UCSD-AML1 (cell line): ENCODE data around the gene MDK.
A peak's percentile ranks its signal among the peaks of the same experiment; 100 is the strongest.
"Not testable (repeated sequence)": the region's sequence is repeated elsewhere in the genome, so short reads cannot be mapped to it uniquely, and the experiment has no call there.

ENCODE experiments used
- DNase-seq: peaks from one replicate; lab custom pipeline; 2025; ENCODE audit not compliant: unreplicated experiment; lab: John Stamatoyannopoulos, UW

The MDK gene

DNA sequence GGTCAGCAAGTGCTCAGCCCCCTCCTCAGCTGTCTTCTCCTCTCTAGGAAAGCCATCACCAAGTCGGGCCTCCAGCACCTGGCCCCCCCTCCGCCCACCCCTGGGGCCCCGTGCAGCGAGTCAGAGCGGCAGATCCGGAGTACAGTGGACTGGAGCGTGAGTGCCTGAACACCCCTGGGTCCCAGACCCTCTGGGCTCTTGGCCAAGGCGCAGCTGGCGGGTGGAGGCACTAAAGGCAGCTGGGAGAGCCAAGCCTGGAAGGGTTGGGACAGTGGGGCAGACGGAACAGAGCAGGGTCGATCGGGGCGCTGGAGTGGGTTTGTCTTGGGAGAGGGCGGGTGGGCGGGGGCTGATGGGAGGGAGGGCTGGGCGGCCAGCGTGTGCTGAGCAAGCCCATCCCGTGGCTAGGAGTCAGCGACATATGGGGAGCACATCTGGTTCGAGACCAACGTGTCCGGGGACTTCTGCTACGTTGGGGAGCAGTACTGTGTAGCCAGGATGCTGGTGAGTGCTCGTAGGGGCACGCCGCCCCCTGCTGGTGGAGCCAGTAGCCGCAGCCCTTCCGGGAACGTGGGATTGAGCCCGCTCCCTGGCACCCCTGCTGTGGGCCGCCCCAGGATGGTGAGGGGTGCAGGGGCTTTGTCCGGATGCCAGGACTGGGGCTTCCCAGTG, 14.1 kb upstream of the MDK start:
- peak; percentile 38 for DNase-seq

DNA sequence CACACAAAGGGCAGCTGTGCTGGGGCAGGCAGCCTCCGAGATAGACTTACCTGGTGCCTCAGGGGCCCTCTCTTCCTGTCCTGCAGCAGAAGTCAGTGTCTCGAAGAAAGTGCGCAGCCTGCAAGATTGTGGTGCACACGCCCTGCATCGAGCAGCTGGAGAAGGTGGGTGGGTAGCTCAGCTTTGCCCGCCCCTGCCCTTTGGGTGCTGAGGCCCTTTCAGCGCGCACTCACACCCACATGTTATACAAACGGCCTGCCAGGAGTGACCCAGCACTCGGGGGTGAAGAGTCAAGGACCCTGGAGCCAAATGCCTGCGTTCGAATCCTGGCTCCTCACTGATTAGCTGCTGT, 13.6 kb upstream of the MDK start:
- DNase-seq: no peak

DNA sequence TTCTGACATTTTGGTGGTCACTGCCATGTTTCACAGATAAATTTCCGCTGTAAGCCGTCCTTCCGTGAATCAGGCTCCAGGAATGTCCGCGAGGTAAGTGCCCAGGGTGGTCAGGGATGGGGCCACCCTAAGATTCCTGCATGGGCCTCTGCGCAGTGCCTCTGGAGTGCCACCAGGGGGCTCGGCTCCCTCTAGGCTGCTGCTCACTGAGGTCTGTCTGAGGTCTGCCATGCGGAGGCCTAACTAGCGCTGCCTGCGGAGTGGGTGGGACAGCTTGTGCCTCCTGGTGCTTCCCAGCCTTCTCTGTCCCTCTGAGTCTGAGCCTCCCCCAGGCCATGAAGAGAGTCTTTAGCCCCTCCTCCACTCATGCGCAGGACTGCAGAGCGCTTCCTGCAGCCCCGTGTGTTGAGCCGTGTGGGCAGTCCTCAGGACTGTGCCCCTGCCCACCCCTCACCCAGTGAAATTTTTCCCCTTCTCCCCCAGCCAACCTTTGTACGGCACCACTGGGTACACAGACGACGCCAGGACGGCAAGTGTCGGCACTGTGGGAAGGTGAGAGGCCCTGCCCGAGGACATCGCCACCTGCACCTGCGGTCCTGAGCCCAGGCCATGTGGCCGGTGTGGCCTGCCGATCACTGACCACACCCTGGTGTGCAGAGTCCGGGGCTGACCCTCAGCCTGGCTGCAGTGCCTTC, 11.9 kb upstream of the MDK start:
- peak; percentile 43 for DNase-seq

DNA sequence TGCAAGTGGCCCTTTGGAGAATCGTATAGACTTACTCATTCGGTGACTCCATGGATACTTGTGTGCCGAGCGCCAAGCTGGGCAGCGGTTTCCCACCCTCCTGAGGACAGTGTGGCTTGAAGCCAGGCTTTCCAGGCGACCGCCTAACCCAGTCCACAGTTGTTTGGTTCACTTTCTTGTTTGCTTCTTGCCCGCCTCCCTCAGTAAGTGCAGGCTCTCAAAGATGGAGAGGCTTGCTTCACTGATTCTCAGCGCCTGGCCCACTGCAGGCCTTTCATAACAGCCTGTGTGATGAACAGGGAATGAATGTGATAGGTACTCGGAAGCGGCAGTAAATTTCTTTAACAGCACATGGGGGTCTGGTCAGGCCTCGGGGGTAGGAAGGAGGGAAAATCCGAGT, 11.2 kb upstream of the MDK start:
- DNase-seq: no peak

DNA sequence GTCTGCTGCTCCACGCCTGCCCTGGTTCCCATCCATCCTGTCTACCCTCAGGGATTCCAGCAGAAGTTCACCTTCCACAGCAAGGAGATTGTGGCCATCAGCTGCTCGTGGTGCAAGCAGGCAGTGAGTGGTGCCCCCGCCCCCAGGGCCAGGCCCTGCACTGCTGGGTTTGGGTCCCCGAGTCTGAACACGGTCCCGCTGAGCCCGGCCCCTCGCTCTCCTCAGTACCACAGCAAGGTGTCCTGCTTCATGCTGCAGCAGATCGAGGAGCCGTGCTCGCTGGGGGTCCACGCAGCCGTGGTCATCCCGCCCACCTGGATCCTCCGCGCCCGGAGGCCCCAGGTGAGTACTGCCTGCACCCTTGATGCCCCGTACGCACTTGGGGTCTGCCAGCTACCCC, 10.2 kb upstream of the MDK start:
- not testable (repeated sequence) for DNase-seq

DNA sequence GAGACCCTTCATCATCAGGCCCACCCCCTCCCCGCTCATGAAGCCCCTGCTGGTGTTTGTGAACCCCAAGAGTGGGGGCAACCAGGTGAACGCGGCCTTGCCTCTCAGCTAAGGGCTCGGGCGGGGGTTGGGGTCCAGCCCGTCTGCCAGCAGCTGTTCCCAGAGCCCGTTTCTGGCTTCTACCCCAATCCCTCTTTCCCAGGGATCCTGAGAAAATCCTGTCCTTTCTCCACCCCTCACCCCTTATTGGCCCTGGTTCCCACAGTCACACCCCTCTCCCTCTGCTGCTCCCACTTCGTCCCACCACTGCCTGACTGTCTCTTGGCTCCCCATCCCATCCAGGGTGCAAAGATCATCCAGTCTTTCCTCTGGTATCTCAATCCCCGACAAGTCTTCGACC, 9.4 kb upstream of the MDK start:
- no peak for DNase-seq

DNA sequence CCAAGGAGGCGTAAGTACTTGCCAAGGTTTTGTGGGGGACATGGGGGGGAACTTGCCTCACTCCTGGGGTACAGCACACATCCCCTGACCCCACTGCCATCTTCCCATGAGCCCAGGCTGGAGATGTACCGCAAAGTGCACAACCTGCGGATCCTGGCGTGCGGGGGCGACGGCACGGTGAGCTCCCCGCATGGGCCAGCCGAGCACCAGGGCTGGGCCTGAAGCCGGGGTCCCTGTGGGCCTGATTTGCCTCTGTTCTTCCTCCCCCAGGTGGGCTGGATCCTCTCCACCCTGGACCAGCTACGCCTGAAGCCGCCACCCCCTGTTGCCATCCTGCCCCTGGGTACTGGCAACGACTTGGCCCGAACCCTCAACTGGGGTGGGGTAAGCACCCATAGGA, 9.0 kb upstream of the MDK start:
- not testable (repeated sequence) for DNase-seq

DNA sequence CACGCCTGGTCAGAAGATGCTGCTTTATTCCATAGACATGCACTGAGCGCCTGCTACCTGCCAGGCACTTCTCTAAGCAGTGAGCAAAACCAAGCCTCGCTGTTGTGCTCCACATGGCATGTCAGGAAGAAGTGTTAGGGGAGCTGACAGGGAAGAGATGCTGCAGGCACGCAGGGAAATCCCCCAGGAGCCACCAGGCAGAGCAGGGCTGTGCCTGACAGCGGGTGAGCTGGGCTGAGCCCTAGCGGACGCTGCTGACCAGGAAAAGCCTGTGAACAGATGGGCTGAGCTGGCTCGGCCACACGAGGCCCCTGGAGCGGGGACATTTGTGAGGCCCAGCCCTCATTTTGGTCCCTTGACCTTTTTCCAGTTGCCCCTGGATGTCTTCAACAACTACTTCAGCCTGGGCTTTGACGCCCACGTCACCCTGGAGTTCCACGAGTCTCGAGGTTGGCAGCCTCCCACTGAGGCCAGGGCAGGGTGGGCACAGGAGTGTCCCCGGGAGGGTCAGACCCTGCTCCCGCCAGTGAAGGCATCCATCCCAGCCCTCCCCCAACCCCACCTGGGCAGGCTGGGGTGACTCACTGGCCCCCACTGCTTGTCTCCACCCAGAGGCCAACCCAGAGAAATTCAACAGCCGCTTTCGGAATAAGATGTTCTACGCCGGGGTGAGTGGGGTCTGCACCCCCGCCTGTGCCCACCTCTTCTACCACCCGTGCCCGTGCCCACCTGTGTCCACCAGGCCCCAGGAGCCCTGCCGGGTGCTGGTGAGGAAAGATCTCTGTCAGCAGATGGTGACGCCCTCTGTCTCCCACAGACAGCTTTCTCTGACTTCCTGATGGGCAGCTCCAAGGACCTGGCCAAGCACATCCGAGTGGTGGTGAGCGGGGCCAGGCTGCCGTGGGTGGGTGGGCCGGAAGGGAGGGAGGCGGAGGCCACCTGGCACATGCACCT, 7.4 kb upstream of the MDK start:
- DNase-seq: no peak

DNA sequence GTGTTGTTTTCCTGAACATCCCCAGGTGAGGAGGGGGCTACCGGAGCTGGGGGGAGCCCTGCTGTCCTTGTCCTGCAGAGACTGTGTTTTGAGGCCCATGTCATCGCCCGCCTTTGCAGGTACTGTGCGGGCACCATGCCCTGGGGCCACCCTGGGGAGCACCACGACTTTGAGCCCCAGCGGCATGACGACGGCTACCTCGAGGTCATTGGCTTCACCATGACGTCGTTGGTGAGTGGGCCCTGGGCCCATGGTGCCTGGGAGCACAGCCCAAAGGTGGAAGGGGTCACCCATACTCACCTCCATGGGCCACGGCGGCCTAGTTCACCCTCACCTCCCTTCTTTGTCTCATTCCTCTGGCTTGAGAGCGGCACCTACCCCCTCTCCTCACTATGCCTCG, 6.7 kb upstream of the MDK start:
- no peak for DNase-seq

DNA sequence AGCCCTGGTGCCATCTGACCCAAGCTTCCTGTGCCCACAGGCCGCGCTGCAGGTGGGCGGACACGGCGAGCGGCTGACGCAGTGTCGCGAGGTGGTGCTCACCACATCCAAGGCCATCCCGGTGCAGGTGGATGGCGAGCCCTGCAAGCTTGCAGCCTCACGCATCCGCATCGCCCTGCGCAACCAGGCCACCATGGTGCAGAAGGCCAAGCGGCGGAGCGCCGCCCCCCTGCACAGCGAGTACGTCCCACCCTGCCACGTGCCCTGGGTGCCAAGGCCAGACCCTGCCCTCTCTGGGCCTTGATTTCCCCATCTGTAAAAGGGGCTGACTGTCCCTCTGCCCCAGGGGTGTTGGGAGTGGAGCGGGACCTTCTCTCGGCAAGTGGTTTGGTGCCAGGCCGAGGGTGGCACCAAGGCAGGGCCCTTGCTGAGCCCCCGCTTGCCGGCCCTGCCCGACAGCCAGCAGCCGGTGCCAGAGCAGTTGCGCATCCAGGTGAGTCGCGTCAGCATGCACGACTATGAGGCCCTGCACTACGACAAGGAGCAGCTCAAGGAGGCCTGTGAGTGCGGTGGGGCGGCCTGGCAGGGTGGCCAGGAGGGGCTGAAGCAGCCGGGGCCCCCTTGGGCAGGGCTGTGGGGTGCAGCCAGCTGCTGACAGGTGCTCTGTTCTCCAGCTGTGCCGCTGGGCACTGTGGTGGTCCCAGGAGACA, 5.9 kb upstream of the MDK start:
- no peak for DNase-seq

DNA sequence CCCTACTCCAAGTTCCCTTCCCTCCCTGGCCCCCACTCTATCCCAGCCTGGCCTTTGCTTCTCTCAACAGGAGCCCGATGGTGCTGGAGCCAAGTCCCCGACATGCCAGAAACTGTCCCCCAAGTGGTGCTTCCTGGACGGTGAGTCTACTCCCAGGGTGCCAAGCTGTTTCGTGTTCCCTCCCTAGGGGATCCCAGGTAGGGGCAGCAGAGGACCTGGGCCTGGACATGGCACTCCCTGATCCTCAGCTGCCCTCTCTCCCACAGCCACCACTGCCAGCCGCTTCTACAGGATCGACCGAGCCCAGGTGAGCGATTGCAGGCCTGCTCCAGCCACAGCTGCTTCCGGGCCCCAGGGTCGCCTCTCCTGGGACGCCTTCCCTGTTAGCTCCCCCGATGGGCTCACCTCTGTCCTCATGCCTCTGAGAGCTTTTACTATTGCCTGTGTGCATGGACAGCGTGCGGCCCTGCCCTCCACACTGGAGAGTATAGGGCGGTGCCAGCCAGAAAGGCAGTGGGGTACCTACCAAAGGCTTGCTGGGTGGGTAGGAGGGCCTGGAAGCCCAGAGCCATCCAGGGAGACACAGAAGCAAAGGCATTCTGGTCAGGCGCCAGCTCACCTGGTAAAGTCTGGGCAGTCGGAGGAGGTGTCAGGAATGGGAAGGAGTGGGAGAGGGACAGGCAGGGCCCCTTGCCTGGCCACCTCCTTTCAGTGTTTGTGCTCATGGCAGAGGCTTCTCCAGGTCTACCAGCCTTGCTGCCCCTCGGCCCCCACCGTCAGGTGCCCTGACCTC, 5.0 kb upstream of the MDK start:
- no peak for DNase-seq

DNA sequence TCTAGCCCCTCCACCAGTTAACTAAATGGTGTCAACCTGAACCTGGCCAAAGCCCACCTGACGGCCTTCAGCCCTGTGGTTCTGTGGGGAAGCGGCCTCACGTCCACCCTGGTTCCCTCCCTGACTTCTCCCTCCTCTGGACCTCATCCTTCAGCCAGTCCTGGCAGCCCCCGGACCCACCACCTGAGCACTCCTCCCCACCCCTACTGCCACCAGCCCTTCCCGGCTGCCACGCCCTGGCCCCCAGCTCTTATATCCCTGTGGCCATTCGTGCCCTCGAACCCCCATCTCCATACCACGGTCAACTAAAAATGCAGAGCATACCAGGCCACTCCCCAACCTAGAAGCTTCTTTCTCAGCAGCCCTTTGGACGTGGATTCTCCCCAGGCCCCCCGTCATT, 4.2 kb upstream of the MDK start:
- DNase-seq: no peak

DNA sequence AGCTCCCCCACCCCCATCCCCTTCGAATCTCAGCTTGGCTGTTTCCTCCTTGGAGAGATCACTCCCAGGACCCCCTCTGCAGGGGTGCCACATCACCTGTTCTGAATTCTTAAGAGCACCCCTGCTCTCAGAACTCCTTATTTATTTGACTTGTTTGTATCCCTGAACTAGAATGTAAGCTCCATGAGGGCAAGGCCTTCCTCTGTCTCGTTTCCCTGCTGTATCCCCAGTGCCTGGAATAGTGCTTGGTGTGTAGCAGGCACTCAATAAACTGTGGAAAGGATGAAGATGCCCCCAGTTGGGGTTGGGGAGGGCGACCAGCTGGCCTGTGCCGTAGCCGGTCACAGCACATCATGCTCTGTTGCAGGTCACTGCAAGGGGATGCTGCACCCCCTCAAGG, 3.6 kb upstream of the MDK start:
- DNase-seq: no peak

DNA sequence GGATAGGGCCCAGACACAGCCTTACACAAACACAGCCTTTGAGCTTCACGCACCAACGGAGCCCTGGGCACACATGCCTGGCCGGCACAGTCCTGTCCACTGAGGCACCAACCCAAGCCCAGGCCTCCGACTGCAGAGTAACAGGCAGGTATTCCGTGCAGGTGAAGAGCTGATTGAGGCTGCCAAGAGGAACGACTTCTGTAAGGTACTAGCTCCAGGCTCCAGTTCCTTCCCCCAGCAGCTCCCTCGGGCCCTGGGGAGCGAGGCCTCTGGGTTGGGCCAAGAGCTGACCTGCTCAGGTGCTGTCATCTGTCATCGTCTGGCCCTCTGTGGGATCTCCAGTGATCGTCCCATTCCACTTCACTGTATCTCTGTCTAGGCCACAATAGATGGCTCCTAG, 3.2 kb upstream of the MDK start:
- DNase-seq: no peak

DNA sequence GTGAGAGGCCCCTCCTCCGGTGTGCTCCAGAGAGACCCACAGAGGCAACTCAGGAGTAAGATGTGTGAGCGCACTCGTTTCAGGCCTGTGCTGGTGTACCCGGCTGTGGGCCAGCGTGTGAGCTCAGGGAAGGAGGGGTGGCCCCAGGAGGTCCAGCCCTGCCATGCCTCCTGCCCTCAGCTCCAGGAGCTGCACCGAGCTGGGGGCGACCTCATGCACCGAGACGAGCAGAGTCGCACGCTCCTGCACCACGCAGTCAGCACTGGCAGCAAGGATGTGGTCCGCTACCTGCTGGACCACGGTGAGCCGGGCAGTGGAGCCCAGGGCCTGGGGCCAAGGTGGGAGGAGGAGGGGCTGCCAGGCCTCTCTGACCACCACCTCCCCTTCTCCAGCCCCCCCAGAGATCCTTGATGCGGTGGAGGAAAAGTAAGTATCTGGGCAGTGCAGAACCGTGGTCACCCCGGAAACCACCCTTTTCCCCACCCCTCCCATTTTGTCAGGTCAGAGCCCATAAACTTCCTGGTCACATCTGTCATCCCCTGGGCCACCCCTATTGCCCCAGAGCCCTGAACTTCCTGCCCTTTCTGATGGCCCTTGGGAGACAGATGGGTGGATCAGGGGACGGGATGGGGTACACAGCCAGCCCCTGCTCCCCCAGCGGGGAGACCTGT, 2.5 kb upstream of the MDK start:
- no peak for DNase-seq

DNA sequence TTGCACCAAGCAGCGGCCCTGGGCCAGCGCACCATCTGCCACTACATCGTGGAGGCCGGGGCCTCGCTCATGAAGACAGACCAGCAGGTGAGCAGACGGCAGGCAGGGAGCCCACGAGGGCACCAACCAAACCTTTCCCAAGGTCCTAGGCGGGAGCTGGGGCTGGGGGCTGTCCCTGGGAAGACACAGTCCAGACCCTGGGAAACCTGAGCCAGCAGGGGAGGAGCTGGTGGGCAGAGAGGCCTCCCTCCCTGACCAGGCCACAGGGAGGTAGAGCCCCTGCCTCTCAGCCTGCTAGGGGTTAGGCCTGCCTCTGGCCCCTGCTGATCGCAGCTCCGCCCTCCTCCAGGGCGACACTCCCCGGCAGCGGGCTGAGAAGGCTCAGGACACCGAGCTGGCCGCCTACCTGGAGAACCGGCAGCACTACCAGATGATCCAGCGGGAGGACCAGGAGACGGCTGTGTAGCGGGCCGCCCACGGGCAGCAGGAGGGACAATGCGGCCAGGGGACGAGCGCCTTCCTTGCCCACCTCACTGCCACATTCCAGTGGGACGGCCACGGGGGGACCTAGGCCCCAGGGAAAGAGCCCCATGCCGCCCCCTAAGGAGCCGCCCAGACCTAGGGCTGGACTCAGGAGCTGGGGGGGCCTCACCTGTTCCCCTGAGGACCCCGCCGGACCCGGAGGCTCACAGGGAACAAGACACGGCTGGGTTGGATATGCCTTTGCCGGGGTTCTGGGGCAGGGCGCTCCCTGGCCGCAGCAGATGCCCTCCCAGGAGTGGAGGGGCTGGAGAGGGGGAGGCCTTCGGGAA, 1.8 kb upstream of the MDK start:
- DNase-seq: not testable (repeated sequence)

DNA sequence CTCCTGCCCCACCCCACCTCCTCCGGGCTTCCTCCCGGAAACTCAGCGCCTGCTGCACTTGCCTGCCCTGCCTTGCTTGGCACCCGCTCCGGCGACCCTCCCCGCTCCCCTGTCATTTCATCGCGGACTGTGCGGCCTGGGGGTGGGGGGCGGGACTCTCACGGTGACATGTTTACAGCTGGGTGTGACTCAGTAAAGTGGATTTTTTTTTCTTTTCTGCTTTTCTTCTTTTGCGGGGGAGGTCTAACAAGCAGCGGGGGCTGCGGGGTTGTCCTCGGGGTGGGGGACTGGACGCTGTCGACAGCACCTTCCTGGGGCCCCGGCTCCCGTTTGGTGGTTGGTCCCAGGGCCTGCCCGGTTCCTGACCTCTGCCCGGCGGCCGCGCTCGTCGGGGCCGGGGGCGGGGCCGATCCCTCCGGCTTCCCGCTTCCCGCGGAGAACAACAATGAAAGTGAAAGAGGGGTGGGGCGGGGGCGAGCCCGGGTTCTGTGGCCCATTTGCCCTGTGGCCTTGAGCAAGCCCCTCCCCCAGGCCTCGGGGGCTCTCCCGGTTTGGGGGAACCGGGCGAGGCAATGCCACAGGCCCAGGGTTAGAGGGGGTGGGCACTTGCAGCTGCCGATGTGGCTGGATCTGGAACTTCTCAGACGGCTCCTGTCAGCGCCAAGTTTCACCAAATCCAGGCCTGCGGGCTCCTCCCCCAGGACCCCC, 975 bp upstream of the MDK start:
- DNase-seq: no peak

DNA sequence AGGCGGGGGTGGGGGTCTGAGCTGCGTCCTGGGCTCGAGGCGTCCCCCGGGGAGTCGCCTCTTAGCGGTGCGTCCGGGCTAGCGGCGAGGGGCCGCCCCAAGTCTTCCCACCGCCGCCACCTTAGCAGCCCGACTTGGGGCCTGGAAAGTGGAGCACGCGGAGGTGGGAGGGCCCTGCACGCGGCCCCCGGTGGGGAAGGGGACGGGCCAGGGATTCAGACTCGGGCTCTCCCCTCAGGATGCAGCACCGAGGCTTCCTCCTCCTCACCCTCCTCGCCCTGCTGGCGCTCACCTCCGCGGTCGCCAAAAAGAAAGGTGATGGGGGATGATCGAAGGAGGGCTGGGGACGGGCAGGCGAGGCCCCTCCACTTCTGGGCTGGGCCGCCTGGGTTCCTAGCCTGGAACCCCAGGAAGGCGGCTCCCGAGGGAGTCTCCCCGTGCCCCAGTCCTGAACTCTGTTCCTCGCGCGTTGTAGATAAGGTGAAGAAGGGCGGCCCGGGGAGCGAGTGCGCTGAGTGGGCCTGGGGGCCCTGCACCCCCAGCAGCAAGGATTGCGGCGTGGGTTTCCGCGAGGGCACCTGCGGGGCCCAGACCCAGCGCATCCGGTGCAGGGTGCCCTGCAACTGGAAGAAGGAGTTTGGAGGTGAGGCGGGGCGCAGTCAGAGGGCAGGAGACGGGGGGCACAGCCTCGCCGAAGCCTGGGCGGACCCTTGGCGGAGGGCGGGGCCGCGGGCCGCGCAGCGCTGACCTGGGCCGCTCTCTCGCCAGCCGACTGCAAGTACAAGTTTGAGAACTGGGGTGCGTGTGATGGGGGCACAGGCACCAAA, 563 bp downstream of the MDK start:
- DNase-seq: no peak
